GM21528 (cell line): Measurements from ENCODE around the gene KLF5.

Experiments used
- ATAC-seq: cut with Tn5 transposase; IDR thresholded peaks from one replicate; pipeline ENCODE4 v1.9.1; 2021; ENCODE audit warnings: mild to moderate bottlenecking, moderate library complexity; ENCODE audit not compliant: unreplicated experiment, low FRiP score

KLF5 gene

DNA sequence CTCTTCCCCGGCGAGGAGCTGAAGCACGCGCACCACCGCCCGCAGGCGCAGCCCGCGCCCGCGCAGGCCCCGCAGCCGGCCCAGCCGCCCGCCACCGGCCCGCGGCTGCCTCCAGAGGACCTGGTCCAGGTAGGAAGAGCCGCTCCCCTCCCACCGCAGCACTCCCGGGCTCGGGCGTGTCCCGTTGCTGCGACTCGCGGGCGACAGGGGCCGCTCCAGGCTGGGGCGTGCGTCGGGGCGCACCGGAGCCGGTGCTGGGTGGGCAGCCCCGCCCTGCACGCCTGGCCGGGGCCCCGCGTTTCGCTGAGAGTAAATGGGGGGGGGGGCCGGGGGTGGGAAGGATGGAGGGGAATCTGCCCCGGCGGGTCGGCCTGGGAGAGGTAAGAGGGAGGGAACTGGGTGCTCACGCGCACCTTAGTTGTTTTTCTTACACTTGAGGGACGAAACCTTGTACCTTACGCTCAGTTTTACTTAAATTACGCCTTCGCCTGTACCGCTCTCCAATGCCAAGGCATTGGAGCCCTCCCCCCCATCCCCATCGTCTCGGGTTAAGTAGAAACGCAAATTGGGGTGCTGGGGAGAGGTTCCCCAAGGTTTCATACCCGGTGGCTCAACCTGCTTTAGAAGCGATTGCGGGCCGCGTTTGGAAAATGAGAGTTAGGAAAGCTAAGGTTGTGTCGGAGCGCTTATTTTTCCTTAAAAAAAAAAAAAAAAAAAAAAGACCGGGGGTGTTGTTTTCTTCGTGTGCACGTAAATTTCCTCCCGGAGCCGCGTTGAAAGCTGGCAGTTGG lies 850 bp downstream of the KLF5 start:
- ATAC-seq = peak; percentile 52

DNA sequence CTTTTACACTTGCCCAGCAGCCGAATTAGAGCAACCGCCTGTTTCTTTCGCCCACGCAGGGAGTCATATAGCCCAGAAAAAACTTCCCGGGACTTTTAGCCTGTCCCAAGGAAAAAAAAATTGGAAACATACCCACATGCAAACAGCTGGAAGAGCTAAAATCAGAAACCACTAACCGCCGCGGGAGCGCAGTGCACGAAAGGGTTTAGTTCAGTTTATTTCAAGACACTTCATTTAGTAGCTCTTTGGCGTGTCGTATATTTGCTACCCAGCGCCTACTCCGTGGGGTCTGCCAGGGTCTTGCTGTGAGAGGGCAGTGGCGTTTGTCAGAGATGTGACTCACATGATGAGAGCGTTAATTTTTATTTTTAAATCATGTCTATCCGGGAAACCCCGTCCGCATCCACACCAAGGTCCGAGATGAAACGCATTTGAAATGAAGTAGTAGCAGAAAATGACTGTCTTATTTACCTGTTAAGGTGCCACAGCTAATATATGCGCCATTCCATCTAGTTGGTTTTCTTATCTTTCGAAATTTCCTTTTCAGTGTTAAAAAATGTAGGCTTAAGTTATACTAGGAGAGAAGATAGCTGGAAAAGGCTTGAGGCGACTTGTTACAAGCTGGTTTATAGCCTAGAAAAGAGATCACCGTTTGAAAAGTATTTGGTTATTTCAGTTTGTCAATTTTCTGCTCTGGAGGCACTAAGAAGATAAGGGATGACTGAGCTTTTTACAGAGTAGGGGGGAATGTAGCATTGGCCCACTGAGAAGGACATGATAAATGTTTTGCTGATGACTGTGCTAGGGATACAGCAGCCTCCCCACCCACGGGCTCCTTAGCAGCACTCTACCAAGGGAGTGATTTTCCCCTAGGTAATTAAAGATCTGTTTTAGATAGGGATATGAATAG lies 1.7 kb downstream of the KLF5 start:
- no peak for ATAC-seq

DNA sequence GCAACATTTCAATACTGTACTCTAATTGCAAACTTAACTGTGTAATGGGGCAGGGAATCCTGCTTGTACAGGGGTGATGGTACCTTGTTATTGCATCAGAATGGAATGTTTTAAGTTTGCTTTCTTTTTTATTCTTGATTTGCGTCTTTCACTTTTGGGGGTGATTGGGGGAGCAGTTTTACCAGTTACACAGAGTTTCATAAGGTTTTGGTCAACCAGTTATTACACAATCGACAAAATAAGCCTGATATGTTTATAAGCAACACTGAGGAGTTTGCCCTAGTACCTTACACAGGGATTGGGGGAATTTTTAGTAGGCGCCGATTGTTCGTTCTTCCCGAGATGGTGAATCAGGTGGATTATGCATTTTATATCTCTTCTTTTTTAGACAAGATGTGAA lies 2.7 kb downstream of the KLF5 start:
- ATAC-seq = no peak

DNA sequence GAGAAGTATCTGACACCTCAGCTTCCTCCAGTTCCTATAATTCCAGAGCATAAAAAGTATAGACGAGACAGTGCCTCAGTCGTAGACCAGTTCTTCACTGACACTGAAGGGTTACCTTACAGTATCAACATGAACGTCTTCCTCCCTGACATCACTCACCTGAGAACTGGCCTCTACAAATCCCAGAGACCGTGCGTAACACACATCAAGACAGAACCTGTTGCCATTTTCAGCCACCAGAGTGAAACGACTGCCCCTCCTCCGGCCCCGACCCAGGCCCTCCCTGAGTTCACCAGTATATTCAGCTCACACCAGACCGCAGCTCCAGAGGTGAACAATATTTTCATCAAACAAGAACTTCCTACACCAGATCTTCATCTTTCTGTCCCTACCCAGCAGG lies 3.1 kb downstream of the KLF5 start:
- ATAC-seq = no peak

DNA sequence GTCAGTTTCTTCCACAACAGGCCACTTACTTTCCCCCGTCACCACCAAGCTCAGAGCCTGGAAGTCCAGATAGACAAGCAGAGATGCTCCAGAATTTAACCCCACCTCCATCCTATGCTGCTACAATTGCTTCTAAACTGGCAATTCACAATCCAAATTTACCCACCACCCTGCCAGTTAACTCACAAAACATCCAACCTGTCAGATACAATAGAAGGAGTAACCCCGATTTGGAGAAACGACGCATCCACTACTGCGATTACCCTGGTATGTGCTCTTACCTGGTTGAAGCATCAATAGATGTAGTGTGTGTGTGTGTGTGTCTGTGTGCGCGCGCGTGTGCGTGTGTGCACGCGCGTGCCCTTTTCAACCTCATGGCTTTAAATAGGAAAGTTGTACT lies 3.7 kb downstream of the KLF5 start:
- ATAC-seq = no peak

DNA sequence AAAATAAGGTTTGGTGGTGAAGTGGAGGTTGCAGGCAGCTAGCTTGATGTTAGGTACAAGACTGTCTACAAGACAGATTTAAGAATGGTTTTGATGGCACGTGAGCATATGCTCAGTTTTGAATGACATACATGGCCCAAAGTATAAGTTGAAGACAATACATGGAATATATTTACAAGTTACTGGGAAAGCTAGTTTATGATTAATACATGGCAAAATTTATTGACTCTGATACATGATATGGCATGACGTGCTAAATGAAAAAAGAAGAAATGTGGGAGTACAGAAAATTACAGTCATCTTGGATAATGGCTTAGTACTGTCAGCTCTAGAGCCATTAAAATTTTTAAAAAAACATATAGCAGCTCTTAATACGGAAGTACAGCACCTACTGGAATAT lies 4.4 kb downstream of the KLF5 start:
- no peak for ATAC-seq

DNA sequence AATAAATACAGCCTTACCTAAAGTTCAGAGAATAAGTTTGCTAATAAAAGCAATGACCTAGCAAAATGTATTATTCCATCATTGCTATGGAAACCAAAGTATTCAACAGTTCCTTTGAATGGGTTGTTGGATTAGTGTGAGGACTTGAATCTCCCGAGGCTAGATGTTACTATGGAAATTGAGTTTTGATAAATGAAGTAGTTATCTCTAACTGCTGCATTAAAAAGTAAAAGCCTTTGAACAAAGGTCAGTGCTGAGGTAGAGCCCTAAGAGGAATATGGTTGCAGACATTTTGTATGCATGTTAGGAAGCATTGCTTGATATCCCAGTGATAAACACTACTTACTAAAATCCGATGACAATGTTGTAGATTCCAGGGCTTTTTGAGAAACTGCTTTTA lies 6.2 kb downstream of the KLF5 start:
- ATAC-seq = no peak

DNA sequence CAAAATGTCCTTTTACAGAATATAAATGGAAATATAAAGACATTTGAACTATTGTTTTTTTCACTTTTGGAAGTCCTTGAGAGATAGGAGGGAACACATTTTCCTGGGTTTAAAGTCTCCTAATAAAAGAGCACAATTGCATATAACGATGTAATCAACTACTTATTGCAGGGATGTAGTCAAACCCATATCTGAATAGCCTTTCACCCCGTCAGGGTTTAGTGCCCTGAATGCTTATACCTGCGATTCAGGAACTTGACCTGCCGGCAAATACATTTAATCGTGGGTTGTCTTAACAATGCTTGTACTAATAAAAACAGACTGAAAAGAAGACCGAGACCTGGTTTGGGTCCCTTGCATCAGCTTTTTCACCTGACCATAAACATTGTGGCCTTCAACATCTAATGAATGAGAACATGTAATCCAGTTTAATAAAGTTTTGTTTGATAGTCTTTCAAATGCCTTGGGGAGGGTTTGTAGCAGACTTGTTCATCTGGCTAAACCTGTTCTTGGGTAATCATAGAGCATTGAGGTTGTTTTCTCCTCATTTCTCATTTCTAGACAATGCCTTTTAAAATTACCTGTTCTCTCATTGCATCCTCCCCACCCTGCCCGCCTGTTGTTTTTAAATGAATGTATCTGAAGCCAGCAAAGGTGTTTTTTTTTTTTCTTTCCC lies 7.0 kb downstream of the KLF5 start:
- ATAC-seq = no peak

DNA sequence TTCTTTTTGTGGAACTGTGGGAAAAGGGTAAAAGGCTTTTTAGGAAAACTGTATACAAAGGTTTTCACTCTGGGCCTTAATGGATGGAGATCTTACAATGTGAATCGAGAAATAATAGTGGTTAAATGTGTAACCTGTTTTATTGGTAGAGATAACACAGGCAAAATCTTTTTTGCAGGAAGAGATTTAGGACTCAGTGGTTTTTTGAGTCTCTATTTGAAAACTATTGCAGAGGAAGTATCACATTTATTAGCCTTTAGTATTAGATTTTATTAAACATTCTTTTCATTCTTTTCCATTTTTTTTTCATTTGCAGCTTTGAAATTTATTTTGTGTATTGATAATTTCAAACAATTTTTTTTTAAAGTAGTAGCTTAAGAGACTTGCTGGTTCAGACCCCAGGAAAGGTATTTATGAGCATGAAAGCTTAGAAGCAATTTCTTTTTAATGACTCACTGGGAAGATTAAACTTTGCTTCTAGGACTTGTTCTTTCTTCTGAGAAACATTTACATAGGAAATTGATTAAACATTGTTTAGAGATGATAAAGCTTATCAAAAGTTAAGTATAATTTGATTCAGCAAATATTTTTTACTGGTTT lies 10.5 kb downstream of the KLF5 start:
- no peak for ATAC-seq

DNA sequence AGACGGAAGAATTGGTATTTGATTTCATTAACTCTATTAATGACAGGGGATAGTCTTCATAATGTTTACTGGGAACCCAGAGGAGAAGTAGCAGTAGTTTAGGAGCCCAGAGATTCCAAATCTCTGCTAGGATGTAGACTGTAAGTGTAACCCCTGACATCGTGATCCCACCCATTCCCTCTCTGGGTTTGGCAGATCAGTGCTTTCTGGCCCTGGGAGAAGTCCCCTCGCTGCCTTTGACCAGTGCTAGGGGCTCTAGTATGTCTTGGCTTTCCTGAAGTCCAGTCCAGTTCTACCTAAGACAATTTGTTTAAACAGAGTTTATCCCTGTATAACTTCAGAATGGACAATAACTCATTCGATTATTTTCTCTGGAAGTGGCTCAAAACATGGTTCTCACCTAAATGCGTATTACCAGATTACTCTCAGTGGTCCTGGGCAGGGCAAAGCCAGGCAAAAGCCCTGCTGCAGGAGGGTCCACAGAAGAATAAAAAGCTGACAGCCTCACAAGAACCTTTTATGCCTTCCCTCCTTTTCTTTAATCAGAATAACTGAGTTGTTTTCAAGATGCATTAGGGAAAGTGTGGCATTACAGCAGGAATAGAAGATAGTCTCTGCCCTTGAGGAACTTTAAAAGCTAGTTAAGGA lies 11.8 kb downstream of the KLF5 start:
- no peak for ATAC-seq

DNA sequence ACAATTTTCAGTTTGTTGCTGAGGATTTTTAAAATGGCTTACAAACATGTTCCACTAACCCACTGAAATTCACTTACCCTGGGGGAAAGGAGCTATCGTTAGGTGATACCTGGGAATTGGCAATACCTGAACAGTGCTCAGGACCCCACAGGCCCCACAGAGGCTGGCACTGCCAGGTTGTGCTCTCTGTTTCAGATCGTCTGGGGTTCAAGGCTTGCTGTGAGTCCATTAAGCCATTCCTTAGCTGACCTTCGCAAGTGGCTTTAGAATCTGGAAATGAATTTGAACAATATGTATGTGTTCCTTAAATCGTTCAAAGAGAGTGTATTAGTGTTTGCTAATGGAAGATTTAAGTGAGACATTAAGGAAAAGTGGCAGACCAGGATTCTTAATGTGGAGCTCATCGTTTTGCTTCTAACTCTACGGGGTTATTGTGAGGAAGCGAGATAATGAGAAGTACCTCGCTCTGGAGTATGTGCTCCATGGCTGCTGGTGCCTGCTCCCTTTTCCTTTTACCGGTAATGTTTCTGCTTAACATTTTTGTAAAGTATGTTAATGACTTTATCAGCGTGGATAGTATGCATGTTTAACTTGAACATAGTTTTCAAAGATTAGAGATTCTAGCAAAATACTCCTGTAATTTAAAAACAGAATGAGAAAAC lies 13.6 kb downstream of the KLF5 start:
- ATAC-seq = no peak

DNA sequence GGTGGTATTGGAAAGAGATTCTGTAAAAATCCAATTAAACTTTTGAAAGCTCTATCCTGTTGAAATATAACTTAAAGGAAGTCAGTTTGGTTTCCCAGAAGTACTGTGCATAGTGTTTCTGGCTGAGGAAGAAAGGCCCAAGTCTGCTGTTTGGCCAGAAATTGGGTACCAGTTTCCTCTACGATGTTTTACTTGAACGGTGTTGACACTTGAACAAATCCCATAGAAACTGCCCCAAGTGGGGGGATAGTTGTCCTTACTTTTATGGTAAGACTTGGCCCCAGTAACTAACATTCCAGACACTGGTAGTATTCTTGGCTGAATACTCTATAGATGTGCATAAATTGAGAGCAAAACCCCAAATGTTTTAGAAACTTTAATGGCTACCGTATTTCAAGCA lies 14.2 kb downstream of the KLF5 start:
- ATAC-seq = no peak

DNA sequence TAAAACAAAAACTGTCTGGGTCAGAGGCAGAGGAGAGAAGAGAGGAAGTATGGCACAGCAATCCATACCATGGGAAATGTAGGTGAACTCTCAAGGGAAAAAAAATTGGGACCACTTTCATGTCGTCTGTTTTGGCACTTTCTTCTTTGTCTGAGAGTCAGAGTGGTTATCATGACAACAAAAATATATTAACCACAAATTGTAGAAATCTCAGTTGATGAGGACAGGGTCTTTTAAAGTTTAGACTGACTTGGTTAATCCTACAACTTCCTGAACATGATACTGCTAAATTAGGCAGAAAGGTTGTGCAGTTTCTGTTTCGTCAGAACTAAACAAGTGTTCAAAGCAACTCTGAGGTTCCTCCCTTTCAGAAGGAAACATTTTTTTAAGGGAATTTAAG lies 15.2 kb downstream of the KLF5 start:
- ATAC-seq = peak; percentile 58

DNA sequence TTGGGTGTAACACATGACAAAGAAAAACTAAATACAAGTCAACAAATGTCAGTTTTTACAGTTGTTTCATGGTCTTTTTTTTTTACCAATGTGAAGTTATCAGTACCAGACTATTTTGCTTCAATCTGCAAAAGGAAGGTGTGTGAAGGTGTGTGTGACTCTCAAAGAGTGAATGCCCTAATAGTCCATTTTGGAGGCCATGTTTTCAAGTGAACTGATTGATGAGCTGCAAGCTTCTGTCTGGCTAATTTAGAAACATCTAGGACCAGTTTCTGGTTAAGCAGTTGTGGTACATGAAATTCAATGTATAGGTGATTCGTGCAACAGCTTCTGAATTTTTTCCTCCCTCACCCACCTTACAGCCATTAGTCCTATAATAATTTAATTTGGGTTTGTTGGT lies 16.1 kb downstream of the KLF5 start:
- no peak for ATAC-seq

DNA sequence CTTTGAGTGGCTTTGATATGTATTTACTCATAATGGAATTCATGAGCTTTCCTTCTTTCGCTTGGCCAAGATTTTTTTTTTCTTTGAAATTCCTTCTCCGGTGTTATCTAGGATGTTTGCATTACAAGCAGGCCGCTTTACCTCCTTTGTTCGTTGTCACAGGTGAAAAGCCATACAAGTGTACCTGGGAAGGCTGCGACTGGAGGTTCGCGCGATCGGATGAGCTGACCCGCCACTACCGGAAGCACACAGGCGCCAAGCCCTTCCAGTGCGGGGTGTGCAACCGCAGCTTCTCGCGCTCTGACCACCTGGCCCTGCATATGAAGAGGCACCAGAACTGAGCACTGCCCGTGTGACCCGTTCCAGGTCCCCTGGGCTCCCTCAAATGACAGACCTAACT lies 16.7 kb downstream of the KLF5 start:
- no peak for ATAC-seq

DNA sequence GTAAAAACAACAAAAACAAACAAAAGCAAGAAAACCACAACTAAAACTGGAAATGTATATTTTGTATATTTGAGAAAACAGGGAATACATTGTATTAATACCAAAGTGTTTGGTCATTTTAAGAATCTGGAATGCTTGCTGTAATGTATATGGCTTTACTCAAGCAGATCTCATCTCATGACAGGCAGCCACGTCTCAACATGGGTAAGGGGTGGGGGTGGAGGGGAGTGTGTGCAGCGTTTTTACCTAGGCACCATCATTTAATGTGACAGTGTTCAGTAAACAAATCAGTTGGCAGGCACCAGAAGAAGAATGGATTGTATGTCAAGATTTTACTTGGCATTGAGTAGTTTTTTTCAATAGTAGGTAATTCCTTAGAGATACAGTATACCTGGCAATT lies 17.1 kb downstream of the KLF5 start:
- no peak for ATAC-seq

DNA sequence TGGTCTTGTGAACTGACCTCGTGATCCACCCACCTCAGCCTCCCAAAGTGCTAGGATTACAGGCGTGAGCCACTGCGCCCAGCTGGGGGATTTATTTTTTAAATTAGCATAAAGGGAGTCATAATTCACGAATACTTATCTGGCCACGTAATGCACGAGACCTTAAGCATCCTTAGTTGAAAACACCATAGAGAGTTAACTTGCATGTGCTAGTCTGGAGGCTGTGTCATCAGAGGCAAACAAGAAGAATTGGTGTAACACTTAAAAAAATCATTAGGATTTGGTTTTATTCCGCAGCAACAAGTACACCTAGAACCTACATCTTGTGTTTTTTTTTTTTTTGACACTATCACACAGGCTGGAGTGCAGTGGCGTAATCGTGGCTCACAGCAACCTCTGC lies 19.1 kb downstream of the KLF5 start:
- no peak for ATAC-seq

DNA sequence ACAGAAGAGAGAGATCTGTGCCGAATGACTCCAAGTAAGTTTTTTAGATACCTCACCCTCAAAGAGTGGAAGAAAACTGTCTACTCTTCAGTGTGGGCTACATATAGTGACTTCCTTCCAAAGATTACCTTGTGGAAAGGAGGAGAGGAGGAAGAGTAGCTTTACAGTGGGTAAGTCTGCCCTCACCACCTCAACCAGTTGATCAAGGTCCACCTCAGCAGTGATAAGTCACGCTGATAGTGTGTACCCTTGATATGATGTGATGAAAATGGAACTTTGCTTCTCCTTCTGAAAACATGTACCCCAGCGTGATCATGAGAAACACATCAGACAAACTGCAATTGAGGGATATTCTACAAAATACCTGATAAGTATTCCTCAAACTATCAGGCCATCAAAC lies 20.6 kb downstream of the KLF5 start:
- no peak for ATAC-seq

DNA sequence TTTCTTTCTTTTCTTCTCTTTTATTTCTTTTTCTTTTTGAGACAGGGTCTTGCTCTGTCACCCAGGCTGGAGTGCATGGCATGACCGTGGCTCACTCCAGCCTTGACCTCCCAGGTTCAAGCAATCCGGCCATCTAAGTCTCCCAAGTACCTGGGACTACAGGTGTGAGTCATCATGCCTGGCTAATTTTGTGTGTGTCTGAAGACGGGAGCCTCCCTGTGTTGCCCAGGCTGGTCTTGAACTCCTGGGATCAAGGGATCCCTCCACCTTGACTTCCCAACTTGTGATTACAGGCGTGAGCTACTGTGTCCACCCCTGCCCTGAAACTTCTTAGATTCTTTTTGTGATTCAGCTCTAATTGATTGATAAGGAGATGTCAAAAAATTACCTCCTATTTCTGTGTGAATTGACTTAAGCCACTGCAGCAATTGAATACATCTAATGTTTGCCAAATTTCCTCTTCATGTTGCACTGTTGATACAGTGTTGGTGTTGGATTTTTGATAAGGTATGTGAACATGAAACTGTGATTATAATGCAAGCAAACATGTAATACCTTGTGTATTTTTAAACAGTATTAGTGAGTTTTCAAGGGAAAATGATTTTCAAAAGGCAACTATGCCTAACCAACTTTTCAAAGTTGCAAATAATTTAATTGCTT lies 22.6 kb downstream of the KLF5 start:
- no peak for ATAC-seq
